Measurements from ENCODE around the gene PRXL2A. TPM values are rescaled to one million over a fixed set of nuclear protein-coding genes. Genes with fewer than 3 reads are reported as not detected.
"Not testable (repeated sequence)": the region's sequence is repeated elsewhere in the genome, so short reads cannot be mapped to it uniquely, and the experiment has no call there.

Gene PRXL2A
- polyA plus RNA-seq (2012; ENCODE audit: insufficient read depth, insufficient read length), result 44.8 TPM

GRCh38 chr10:80408242-80409101 is at the start of gene PRXL2A:
PRXL2A (plus strand) TSS chr10:80408551; CDS start chr10:80420468, 11,917 bp downstream.
- peak within 1 kb of the TSS; percentile 72 for H3K4me3 ChIP-seq (ENCODE audit: low read length)
- DNase-seq (ENCODE audit: low read depth, low spot score), result peak; percentile 43

- not testable (repeated sequence) for H3K4me3 ChIP-seq (ENCODE audit: low read length)
- peak; percentile 40 for DNase-seq (ENCODE audit: low read depth, low spot score)
Measured at GRCh38 chr10:80358925-80359324, 49.4 kb upstream of the PRXL2A start.

GRCh38 chr10:80359644-80360043 is 48.7 kb upstream of the PRXL2A start:
- H3K4me3 ChIP-seq (ENCODE audit: low read length), result no peak overlapping the region

GRCh38 chr10:80365510-80365909 is 42.8 kb upstream of the PRXL2A start:
- DNase-seq (ENCODE audit: low read depth, low spot score), result no peak
- H3K4me3 ChIP-seq (ENCODE audit: low read length), result no peak overlapping the region

More at GRCh38 chr10:80359644-80360043, 48.7 kb upstream of the PRXL2A start:
- no peak for DNase-seq (ENCODE audit: low read depth, low spot score)

- no peak for DNase-seq (ENCODE audit: low read depth, low spot score)
- H3K4me3 ChIP-seq (ENCODE audit: low read length), result no peak overlapping the region
Measured at GRCh38 chr10:80371467-80371866, 36.9 kb upstream of the PRXL2A start.

GRCh38 chr10:80372675-80373074 is 35.7 kb upstream of the PRXL2A start:
- no peak for DNase-seq (ENCODE audit: low read depth, low spot score)
- H3K4me3 ChIP-seq (ENCODE audit: low read length), result no peak overlapping the region

- H3K4me3 ChIP-seq (ENCODE audit: low read length), result no peak overlapping the region
- no peak for DNase-seq (ENCODE audit: low read depth, low spot score)
Measured at GRCh38 chr10:80373502-80373901, 34.8 kb upstream of the PRXL2A start.

GRCh38 chr10:80379701-80380100 is 28.6 kb upstream of the PRXL2A start:
- DNase-seq (ENCODE audit: low read depth, low spot score), result no peak
- H3K4me3 ChIP-seq (ENCODE audit: low read length), result no peak overlapping the region

- DNase-seq (ENCODE audit: low read depth, low spot score), result no peak
- no peak overlapping the region for H3K4me3 ChIP-seq (ENCODE audit: low read length)
Measured at GRCh38 chr10:80380185-80380584, 28.2 kb upstream of the PRXL2A start.

- peak; percentile 53 for DNase-seq (ENCODE audit: low read depth, low spot score)
- H3K4me3 ChIP-seq (ENCODE audit: low read length), result 0 out of 2 replicates have a peak overlapping the region, but pooled peaks have one; percentile 2
Measured at GRCh38 chr10:80382989-80383388, 25.4 kb upstream of the PRXL2A start.

GRCh38 chr10:80390740-80391139 is 17.6 kb upstream of the PRXL2A start:
- H3K4me3 ChIP-seq (ENCODE audit: low read length), result no peak overlapping the region
- DNase-seq (ENCODE audit: low read depth, low spot score), result no peak

GRCh38 chr10:80392250-80392649 is 16.1 kb upstream of the PRXL2A start:
- no peak for DNase-seq (ENCODE audit: low read depth, low spot score)

GRCh38 chr10:80394358-80394916 is 13.9 kb upstream of the PRXL2A start:
- no peak overlapping the region for H3K4me3 ChIP-seq (ENCODE audit: low read length)
- no peak for DNase-seq (ENCODE audit: low read depth, low spot score)

More at GRCh38 chr10:80392250-80392649, 16.1 kb upstream of the PRXL2A start:
- H3K4me3 ChIP-seq (ENCODE audit: low read length), result no peak overlapping the region

- DNase-seq (ENCODE audit: low read depth, low spot score), result no peak
Measured at GRCh38 chr10:80397014-80397413, 11.3 kb upstream of the PRXL2A start.

GRCh38 chr10:80400136-80400804 is 8.1 kb upstream of the PRXL2A start:
- no peak for DNase-seq (ENCODE audit: low read depth, low spot score)
- H3K4me3 ChIP-seq (ENCODE audit: low read length), result no peak overlapping the region

More at GRCh38 chr10:80397014-80397413, 11.3 kb upstream of the PRXL2A start:
- no peak overlapping the region for H3K4me3 ChIP-seq (ENCODE audit: low read length)

GRCh38 chr10:80405035-80405434 is 3.3 kb upstream of the PRXL2A start:
- DNase-seq (ENCODE audit: low read depth, low spot score), result no peak
- no peak overlapping the region for H3K4me3 ChIP-seq (ENCODE audit: low read length)

- no peak overlapping the region for H3K4me3 ChIP-seq (ENCODE audit: low read length)
- DNase-seq (ENCODE audit: low read depth, low spot score), result no peak
Measured at GRCh38 chr10:80405626-80406025, 2.7 kb upstream of the PRXL2A start.

GRCh38 chr10:80406204-80406603 is 2.1 kb upstream of the PRXL2A start:
- no peak for DNase-seq (ENCODE audit: low read depth, low spot score)

GRCh38 chr10:80407812-80408241 is 524 bp upstream of the PRXL2A start:
- no peak for DNase-seq (ENCODE audit: low read depth, low spot score)
- peak overlapping the region; percentile 72 for H3K4me3 ChIP-seq (ENCODE audit: low read length)

More at GRCh38 chr10:80406204-80406603, 2.1 kb upstream of the PRXL2A start:
- no peak overlapping the region for H3K4me3 ChIP-seq (ENCODE audit: low read length)

GRCh38 chr10:80409121-80409520 is 770 bp downstream of the PRXL2A start:
- H3K4me3 ChIP-seq (ENCODE audit: low read length), result peak overlapping the region; percentile 72
- no peak for DNase-seq (ENCODE audit: low read depth, low spot score)

Measured in Jurkat, Clone E6-1 (cell line).